ENCODE results near the gene SLC30A1. TPM values are rescaled to one million over a fixed set of nuclear protein-coding genes. Genes with fewer than 3 reads are reported as not detected.

Gene SLC30A1
- total and polyA plus RNA-seq, 5 donors from 2014 or later, result 1.8 to 8.1 (median 3.7) TPM

DNA sequence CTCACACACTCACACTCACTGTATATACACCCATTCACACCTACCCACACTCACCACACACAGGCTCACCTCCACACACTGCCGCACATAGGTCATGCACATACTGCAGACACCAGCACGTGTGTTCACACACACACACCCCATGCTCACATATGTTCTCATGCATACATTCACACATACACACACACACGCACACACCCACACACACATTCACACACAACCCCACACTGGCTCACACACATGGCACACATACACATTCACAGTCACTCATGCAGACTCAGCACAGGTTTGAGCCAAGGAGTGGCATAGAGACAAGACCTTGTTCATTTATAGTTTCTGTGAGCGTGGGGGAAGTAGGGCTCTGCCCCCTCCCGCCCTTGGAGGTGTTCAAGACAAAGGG lies 41.1 kb upstream of the SLC30A1 start:
- H3K27ac Mint-ChIP-seq, result no peak overlapping the region
- H3K9me3 Mint-ChIP-seq, result no peaks in the 10 kb centered on the region
- no peaks in the 10 kb centered on the region for H3K36me3 ChIP-seq (ENCODE audit: control insufficient read depth, insufficient read depth, low read length)
- H3K4me3 Mint-ChIP-seq, result no peak overlapping the region
- H3K27ac ChIP-seq (ENCODE audit: insufficient read depth, low read length, poor library complexity, severe bottlenecking), result no peak overlapping the region
- H3K27me3 ChIP-seq (ENCODE audit: control insufficient read depth, insufficient read depth, low read length), result no peaks in the 10 kb centered on the region
- peaks cover 6% of the 10 kb centered on the region for H3K4me1 ChIP-seq (ENCODE audit: control insufficient read depth, insufficient read depth, low read length, poor library complexity, severe bottlenecking)
- H3K9me3 ChIP-seq (ENCODE audit: control insufficient read depth in 2 of 2, low read length in 2 of 2), result no peaks in the 10 kb centered on the region
- ATAC-seq (ENCODE audit: low read depth in 2 of 2) (no peak), DNase-seq (no peak)
- H3K36me3 Mint-ChIP-seq, result no peaks in the 10 kb centered on the region
- peaks cover 6 to 19% (median 10%) of the 10 kb centered on the region in 4 donors for H3K4me1 Mint-ChIP-seq
- no peak overlapping the region for H3K4me3 ChIP-seq (ENCODE audit: low read depth, low read length)
- H3K27me3 Mint-ChIP-seq, result no peaks in the 10 kb centered on the region

DNA sequence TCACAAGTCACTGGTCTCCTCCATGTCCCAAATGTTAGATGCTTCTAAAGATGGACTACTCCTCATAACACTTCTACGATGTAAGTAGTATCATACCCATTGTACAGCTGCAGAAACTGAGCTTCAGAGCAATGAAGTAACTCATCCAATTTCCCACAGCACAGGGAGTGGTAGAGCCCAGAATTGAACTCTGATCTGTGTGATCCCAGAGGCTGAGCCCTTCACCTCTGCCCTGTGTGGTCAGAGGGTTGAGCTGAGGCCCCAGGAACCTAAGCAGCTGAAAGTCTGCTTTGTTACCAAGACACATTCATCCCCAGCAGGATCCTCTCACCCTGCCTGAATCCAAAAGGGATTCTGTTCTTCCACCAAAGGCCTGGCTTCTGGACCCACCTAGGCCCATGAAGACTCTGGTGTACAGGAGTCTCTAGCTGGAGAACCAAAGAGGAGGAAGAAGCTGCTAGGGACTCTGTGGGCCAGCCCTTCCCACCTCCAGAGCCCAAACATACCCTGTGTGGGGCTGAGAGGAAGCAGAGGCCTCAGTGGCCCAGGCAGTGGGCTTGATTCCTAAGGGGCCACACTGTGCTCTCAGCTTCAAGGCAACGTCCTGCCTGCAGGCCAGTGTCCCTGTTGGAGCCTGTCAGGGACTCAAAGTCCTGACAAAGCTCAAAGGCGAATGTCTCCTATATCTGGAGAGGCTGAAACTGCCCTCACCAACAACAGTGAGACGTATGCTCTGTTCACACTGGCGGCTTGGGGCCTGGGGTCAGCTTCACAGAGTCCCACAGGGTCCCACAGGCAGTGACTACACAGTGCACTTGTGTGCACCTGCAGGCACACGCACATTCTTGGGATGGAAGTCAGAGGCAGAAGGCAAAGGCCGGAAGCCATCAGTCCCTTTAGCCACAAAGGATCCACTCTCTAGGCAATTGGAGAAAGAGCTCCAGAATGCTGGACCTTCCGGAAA lies 40.4 kb upstream of the SLC30A1 start:
- H3K36me3 Mint-ChIP-seq, result no peaks in the 10 kb centered on the region
- no peak overlapping the region for H3K4me3 Mint-ChIP-seq
- H3K27me3 Mint-ChIP-seq, result no peaks in the 10 kb centered on the region
- Histone ChIP-seq H3K27ac (ENCODE audit: insufficient read depth, low read length, poor library complexity, severe bottlenecking) (no peak overlapping the region), H3K4me3 (ENCODE audit: low read depth, low read length) (no peak overlapping the region), H3K4me1 (ENCODE audit: control insufficient read depth, insufficient read depth, low read length, poor library complexity, severe bottlenecking) (peaks cover 6% of the 10 kb centered on the region), H3K36me3 (ENCODE audit: control insufficient read depth, insufficient read depth, low read length) (no peaks in the 10 kb centered on the region), H3K27me3 (ENCODE audit: control insufficient read depth, insufficient read depth, low read length) (no peaks in the 10 kb centered on the region), H3K9me3 (ENCODE audit: control insufficient read depth in 2 of 2, low read length in 2 of 2) (no peaks in the 10 kb centered on the region)
- ATAC-seq (ENCODE audit: low read depth in 2 of 2), result no peak
- H3K27ac Mint-ChIP-seq, result peak overlapping the region in 1 of 3 donors; percentile 64
- no peak for DNase-seq
- no peaks in the 10 kb centered on the region for H3K9me3 Mint-ChIP-seq
- peaks cover 6 to 14% (median 9%) of the 10 kb centered on the region in 4 donors for H3K4me1 Mint-ChIP-seq

- ATAC-seq (ENCODE audit: low read depth in 2 of 2) (no peak), DNase-seq (no peak)
- Histone ChIP-seq H3K4me3 (ENCODE audit: low read depth, low read length) (no peak overlapping the region), H3K9me3 (ENCODE audit: control insufficient read depth in 2 of 2, low read length in 2 of 2) (no peaks in the 10 kb centered on the region), H3K36me3 (ENCODE audit: control insufficient read depth, insufficient read depth, low read length) (no peaks in the 10 kb centered on the region), H3K27ac (ENCODE audit: insufficient read depth, low read length, poor library complexity, severe bottlenecking) (no peak overlapping the region), H3K4me1 (ENCODE audit: control insufficient read depth, insufficient read depth, low read length, poor library complexity, severe bottlenecking) (no peaks in the 10 kb centered on the region), H3K27me3 (ENCODE audit: control insufficient read depth, insufficient read depth, low read length) (no peaks in the 10 kb centered on the region)
- Mint-ChIP-seq H3K4me1 (no peaks in the 10 kb centered on the region), H3K36me3 (no peaks in the 10 kb centered on the region), H3K9me3 (no peaks in the 10 kb centered on the region), H3K4me3 (no peak overlapping the region), H3K27me3 (no peaks in the 10 kb centered on the region), H3K27ac (no peak overlapping the region)
Observed at GRCh38 chr1:211616965-211617297, 38.0 kb upstream of the SLC30A1 start.

GRCh38 chr1:211616231-211616964 lies 37.4 kb upstream of the SLC30A1 start:
- H3K27me3 Mint-ChIP-seq, result no peaks in the 10 kb centered on the region
- no peak overlapping the region for H3K27ac Mint-ChIP-seq
- ATAC-seq (ENCODE audit: low read depth in 2 of 2), result no peak

GRCh38 chr1:211614615-211615014 lies 35.7 kb upstream of the SLC30A1 start:
- H3K9me3 Mint-ChIP-seq, result no peaks in the 10 kb centered on the region
- no peak overlapping the region for H3K27ac Mint-ChIP-seq
- no peak overlapping the region for H3K4me3 Mint-ChIP-seq
- no peak overlapping the region for H3K27ac ChIP-seq (ENCODE audit: insufficient read depth, low read length, poor library complexity, severe bottlenecking)
- no peaks in the 10 kb centered on the region for H3K4me1 ChIP-seq (ENCODE audit: control insufficient read depth, insufficient read depth, low read length, poor library complexity, severe bottlenecking)
- no peak overlapping the region for H3K4me3 ChIP-seq (ENCODE audit: low read depth, low read length)
- no peaks in the 10 kb centered on the region for H3K4me1 Mint-ChIP-seq
- H3K27me3 ChIP-seq (ENCODE audit: control insufficient read depth, insufficient read depth, low read length), result no peaks in the 10 kb centered on the region
- ATAC-seq (ENCODE audit: low read depth in 2 of 2), result no peak
- H3K36me3 ChIP-seq (ENCODE audit: control insufficient read depth, insufficient read depth, low read length), result no peaks in the 10 kb centered on the region
- H3K27me3 Mint-ChIP-seq, result no peaks in the 10 kb centered on the region
- H3K9me3 ChIP-seq (ENCODE audit: control insufficient read depth in 2 of 2, low read length in 2 of 2), result no peaks in the 10 kb centered on the region
- no peaks in the 10 kb centered on the region for H3K36me3 Mint-ChIP-seq
- no peak for DNase-seq

More at GRCh38 chr1:211616231-211616964, 37.4 kb upstream of the SLC30A1 start:
- DNase-seq, result no peak
- Histone ChIP-seq H3K4me1 (ENCODE audit: control insufficient read depth, insufficient read depth, low read length, poor library complexity, severe bottlenecking) (no peaks in the 10 kb centered on the region), H3K27ac (ENCODE audit: insufficient read depth, low read length, poor library complexity, severe bottlenecking) (no peak overlapping the region), H3K36me3 (ENCODE audit: control insufficient read depth, insufficient read depth, low read length) (no peaks in the 10 kb centered on the region), H3K4me3 (ENCODE audit: low read depth, low read length) (no peak overlapping the region), H3K27me3 (ENCODE audit: control insufficient read depth, insufficient read depth, low read length) (no peaks in the 10 kb centered on the region), H3K9me3 (ENCODE audit: control insufficient read depth in 2 of 2, low read length in 2 of 2) (no peaks in the 10 kb centered on the region)
- no peaks in the 10 kb centered on the region for H3K9me3 Mint-ChIP-seq
- no peaks in the 10 kb centered on the region for H3K36me3 Mint-ChIP-seq
- no peak overlapping the region for H3K4me3 Mint-ChIP-seq
- no peaks in the 10 kb centered on the region for H3K4me1 Mint-ChIP-seq

GRCh38 chr1:211613951-211614350 lies 35.0 kb upstream of the SLC30A1 start:
- Histone ChIP-seq H3K27ac (ENCODE audit: insufficient read depth, low read length, poor library complexity, severe bottlenecking) (no peak overlapping the region), H3K4me1 (ENCODE audit: control insufficient read depth, insufficient read depth, low read length, poor library complexity, severe bottlenecking) (no peaks in the 10 kb centered on the region), H3K27me3 (ENCODE audit: control insufficient read depth, insufficient read depth, low read length) (no peaks in the 10 kb centered on the region), H3K4me3 (ENCODE audit: low read depth, low read length) (no peak overlapping the region), H3K9me3 (ENCODE audit: control insufficient read depth in 2 of 2, low read length in 2 of 2) (no peaks in the 10 kb centered on the region), H3K36me3 (ENCODE audit: control insufficient read depth, insufficient read depth, low read length) (no peaks in the 10 kb centered on the region)
- Mint-ChIP-seq H3K36me3 (no peaks in the 10 kb centered on the region), H3K4me3 (no peak overlapping the region), H3K4me1 (no peaks in the 10 kb centered on the region), H3K27me3 (no peaks in the 10 kb centered on the region), H3K9me3 (no peaks in the 10 kb centered on the region), H3K27ac (peak overlapping the region in 1 of 3 donors; percentile 63)
- ATAC-seq (ENCODE audit: low read depth in 2 of 2), result no peak
- DNase-seq, result no peak

DNA sequence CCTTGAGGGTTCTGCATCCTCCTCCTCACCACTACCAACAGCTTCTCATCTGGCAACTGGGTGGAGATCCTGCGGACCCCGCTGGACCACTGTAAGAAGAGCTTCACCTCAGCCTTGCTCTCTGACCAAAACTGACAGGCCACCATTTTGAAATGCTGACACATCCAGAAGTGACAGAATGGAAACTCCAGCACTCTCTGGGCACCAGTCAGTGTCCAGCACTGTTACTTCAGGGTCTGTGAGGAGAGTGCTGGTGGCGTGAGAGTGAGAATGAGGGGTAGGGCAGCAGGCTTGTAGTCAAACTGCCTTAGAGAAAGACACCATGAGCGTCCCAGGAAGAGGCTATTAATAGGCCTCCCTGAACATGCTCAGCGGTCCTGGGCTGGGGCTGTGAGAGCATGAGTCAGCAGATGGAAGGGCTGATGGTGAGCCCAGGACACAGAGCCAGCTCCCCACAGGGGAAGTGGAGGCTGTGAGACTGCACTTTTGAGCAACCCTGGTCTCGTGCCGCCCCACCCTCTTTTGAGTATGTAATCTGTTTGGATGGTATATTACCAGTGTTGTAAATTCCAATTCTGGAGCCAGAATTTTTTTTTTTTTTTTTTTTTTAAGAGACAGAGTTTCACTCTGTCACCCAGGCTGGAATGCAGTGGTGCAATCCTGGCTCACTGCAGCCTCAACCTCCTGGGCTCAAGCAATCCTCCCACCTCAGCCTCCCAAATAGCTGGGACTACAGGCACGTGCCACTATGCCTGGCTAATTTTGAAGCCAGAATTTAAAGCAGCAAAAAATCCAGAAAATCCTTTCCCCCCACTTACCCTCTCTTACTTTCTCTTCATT lies 34.4 kb upstream of the SLC30A1 start:
- Mint-ChIP-seq H3K27me3 (no peaks in the 10 kb centered on the region), H3K4me3 (no peak overlapping the region), H3K27ac (peak overlapping the region in 2 of 3 donors; percentile 40 to 63), H3K4me1 (no peaks in the 10 kb centered on the region), H3K9me3 (no peaks in the 10 kb centered on the region), H3K36me3 (no peaks in the 10 kb centered on the region)
- H3K4me3 ChIP-seq (ENCODE audit: low read depth, low read length), result no peak overlapping the region
- H3K36me3 ChIP-seq (ENCODE audit: control insufficient read depth, insufficient read depth, low read length), result no peaks in the 10 kb centered on the region
- no peaks in the 10 kb centered on the region for H3K9me3 ChIP-seq (ENCODE audit: control insufficient read depth in 2 of 2, low read length in 2 of 2)
- ATAC-seq (ENCODE audit: low read depth in 2 of 2) (peak in 1 of 2 donors; percentile 53), DNase-seq (no peak)
- no peaks in the 10 kb centered on the region for H3K4me1 ChIP-seq (ENCODE audit: control insufficient read depth, insufficient read depth, low read length, poor library complexity, severe bottlenecking)
- H3K27me3 ChIP-seq (ENCODE audit: control insufficient read depth, insufficient read depth, low read length), result no peaks in the 10 kb centered on the region
- H3K27ac ChIP-seq (ENCODE audit: insufficient read depth, low read length, poor library complexity, severe bottlenecking), result no peak overlapping the region

Measured in CD4-positive, CD25-positive, alpha-beta regulatory T cell (primary cell).